ENCODE measurements around the gene MAGEB17.
"Not testable (repeated sequence)": the region's sequence is repeated elsewhere in the genome, so short reads cannot be mapped to it uniquely, and the experiment has no call there.

The MAGEB17 gene, protein sequence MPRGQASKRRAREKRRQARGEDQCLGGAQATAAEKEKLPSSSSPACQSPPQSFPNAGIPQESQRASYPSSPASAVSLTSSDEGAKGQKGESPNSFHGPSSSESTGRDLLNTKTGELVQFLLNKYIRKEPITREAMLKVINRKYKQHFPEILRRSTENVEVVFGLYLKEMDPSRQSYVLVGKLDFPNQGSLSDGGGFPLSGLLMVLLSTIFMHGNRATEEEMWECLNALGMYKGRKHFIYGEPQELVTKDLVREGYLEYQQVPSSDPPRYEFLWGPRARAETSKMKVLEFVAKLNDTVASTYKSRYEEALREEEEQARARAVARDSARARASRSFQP

DNA sequence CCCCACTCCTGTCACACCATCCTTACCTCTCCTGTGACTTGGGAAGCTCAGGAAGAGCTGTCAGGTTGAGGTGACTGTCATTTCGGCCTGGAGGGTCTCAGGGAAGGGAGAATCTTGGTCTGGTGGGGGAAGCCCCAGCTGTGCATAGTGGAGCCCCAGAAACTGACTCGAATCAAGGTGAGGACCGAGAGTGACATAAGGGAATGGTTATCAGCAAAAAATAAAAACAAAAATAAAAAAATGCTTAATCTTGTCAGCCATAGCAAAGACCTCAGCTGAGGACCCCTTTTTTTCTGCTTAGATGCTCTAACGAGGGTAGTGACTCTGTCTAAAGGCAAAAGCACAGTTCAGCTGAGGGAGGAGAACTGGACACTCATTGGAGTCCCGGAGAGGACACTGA, at the start of gene MAGEB17:
Gene MAGEB17 (plus strand): TSS at position 301 of the 400 bp plus-strand sequence. CDS start 2,902 bp downstream, outside the sequence.
- no peak for DNase-seq

DNA sequence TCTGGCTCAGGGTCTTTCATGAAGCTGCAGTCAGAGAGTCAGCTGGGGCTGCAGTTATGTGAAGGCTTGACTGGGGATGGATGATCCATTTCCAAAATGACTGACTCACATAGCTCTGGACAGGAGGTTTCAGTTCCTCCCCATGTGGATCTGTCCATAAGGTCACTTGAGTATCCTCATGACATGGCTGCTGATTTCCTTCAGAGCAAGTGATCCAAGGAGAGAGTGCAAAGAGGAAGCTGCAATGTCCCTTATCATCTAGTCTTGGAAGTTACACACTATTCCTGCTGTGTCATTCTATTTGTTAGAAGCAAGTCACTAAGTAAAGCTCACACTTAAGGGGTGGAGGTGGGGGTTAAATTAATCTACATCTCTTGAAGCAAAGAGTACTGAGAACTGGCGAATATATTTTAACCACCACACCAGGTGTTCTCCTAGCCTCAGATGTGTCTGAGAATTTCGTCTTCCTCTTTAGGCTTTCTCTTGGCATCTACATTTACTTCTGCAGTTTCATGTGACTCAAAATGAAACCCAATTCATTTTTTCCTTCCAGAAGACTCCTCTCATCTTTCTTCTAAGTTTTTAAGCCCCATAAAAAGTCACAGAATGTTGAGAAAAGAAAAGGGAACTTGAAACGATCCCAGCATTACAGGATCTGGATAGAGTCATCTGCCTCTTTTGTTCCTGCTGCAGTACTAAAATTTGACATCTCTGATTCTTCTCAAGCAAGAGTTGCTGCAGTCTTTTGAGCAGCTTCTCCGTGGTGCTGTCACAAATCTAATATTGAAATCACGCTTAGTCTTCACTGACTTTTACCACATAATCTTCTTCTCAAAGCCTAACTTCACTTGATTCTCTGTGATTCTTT, 47.7 kb upstream of the MAGEB17 start:
- no peak for DNase-seq

DNA sequence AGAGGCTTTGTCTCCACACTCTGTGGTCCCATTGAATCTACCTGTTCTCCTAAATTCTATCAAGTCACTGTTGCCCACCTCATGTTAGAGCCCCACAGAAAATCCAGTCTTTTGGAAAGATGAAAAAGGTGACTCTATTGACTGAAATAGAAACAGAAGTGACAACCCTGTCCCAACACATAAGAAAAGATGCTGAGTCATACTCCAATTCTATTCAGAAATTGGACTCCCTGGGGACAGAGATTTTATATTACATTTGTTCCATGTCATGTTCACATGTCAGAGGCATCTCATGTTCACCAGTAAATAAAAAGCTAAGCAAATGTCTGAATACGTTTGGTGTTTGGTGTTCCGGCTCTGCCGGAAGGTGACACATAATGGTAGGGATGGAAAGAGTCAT, 46.9 kb upstream of the MAGEB17 start:
- DNase-seq: no peak

DNA sequence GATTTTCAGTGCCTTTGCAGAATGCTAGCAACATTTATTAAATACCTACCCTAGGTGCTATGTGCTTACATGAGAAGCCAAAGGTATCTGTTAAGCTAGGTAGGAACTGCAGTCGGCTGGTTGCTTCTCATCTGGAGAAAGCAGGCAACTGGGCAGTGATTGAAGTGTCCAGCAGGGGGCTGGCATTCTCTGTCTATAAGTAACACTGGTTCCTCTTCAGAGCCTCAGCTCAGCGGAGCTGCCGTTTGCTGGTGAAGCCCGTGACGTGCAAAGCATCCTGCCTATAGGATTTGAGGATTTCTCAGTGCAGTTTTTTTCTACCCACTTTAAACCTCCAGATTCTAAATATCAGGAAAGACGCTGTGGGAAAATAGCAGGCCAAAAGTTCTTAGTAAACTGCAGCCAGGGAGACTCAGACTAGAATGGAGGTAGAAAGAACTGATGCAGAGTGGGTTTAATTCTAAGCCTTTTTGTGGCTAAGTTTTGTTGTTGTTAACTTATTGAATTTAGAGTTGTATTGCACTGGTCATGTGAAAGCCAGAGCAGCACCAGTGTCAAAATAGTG, 44.0 kb upstream of the MAGEB17 start, which contains the start of gene GRPR:
Gene GRPR (plus strand): TSS at position 344 of the 565 bp plus-strand sequence. CDS start 389 bp downstream, outside the sequence.
- DNase-seq: peak; percentile 96

DNA sequence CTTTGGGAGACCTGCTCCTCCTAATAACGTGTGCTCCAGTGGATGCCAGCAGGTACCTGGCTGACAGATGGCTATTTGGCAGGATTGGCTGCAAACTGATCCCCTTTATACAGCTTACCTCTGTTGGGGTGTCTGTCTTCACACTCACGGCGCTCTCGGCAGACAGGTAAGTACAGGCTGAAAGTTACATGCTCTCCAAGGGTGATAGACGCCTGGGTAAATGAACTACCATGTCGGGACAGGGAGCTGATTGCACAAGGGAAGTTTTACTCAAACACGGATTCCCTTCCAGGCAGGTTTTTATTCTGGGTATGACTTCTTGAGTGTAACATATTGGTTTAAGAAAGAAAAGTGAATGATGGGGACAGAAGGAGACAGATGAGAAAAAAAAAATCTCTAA, 43.1 kb upstream of the MAGEB17 start:
- no peak for DNase-seq

DNA sequence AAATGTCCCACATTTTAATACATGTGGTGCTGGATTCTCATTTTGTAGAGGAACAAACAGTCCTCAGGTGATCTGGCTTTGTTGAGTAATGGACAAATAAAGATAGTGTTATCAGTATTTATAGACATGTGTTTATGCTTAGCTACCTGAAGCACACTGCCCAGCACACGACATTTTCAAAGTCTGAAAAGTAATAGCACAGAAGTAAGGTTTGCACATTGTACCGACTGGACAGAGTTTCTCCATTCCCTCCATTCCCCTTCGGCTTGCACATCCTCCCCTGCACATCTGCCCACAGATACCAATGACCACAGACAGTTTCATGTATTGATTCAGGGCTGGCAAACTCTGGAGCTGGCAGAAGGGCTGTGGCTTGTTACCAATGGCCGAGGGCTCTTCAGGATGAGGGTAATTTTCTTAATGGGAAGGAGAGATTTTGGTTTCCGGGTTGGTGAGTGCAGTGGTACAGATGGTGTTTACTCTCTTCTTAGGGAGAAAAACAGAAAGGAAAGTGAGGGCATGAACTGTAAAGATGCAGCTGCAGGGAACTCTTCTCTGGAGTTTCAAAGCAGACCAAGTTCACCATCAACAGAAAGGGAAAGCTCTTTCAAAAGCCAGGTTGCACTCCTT, 41.6 kb upstream of the MAGEB17 start:
- no peak for DNase-seq

DNA sequence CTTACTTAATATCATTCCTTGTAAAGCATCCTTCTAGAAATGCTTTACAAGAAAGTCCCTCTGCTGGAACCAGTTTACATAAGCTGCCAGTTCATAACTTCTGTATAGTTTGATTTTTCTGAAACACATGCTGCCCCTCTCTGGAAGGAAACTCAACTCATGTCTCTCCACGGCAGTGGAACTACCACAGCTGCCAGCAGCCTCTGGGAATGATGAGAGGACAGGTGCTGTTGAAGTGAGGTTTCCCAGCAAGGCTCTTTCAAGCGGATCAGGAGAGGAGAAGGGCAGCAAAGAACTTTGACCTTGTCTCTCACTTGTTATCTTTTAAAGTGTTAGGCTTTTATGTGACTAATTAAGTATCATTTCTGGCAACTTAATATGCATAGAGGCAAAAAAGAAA, 36.6 kb upstream of the MAGEB17 start:
- DNase-seq: no peak

DNA sequence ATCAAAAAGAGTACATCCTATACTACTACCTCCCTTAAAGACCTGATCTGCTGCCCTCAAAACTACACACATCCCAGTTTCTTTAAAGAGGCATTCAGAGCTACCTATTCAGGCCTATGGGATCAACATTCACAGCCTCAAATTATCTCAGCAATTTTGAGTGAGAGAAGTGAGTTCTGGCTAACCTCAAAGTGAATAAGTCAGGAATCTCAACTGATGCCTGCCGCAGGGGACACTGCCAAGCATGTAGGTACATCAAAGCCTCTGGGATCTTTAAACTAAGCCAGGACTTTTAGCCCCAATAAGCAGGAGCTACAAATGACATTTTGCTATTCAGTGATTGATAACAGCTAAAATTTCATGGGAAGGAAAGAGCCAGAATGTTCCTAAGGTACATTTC, 32.3 kb upstream of the MAGEB17 start:
- peak; percentile 83 for DNase-seq

DNA sequence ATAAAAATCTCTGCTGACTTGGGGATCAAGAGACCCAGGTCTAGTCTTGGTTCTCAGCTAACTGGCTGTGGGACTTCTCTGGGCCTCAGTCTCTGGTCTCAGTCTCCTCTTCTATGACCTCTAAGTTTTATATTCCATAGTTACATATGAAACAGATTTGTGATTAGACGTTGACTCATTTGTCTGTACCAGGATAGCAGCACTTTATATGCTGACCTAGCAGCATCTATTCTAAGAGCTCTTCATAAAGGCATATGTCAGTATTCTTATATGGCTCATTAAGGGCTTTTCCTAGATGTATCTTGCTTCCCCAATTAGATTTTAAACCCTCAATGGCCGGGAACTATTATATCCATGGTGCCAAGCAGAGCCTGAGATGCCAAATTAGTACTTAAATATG, 31.2 kb upstream of the MAGEB17 start:
- DNase-seq: no peak

DNA sequence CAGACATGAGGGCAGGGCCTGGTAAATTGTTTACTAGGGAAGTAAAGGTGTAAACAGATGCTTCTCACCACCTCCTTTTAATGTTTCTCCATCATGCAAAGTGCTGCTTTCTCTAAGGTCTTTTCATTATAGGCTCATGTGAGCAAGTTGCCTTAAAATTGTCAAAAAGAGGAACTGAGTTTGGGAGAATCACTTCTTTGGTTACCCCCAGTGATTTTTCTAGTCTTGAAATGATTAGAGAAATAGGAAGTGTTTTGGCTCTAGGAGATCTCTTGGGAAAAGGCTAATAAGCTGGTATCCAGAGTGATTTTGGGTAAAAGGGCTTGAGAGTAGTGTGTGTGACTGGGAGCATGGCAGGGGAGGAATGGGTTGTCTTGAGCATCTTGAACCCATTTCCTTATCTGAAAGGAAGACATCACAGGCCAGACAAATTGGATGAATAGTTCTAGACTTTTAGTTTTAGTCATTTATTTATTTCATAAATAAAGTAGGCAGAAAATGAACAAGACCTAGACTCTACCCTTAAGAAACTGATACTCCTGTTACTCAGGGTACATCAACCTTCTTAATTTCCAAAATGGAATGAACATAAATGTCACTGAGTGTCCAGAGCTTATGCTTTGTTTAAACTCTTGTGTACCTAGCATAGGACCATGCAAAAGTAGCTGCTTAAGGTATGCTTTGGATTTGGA, 29.7 kb upstream of the MAGEB17 start:
- no peak for DNase-seq

DNA sequence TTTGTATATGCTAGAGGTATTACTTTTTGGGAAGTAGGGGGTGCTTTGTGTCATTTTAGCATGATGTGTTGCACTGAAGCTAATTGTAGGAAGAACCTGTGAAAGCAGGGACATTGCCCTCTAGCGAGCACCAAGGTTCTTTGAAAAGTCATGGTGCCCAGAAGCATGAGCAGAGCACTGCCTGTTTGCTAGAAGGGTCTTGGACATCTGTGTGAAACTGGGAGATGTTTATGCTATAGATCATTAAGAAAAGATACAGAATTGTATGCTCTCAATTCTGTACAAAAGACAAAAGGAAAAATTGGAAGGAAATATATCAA, 29.2 kb upstream of the MAGEB17 start:
- no peak for DNase-seq

DNA sequence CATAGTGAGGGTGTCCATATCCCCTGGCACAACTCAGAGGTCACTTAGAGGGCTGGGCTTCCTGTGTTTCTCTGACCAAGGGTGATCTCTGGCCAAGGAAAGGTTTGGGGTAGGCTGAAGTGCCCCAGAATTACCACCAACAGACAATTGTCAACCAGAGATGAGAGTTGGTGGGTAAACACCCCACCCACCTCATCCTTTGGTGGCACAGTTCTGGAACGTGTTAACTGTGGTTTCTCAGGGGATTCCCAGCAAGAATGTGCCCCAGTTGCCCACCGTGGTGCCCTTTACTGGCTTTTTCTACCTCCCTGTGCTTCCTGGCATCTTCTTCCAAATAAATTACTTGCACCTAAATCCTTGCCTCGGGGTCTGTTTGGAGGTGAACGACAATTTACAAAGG, 26.8 kb upstream of the MAGEB17 start:
- DNase-seq: no peak

DNA sequence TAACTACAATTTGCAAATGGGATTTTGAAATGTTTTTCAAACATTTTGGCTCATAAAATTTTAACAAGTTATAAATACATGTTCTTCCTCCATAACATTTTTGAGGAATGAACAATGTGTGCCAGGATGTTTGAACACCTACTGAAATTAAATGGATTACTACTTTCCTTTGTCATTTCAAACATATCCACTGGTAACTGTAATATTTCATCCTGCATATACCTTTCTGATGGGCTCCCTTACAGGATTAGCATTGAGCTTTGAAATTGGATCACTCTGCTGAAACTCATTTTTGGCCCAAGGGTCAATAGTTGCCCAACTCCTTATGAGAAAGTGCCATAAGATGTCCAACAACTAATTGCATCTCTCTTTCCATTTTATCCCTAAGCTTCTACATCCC, 26.3 kb upstream of the MAGEB17 start:
- no peak for DNase-seq

DNA sequence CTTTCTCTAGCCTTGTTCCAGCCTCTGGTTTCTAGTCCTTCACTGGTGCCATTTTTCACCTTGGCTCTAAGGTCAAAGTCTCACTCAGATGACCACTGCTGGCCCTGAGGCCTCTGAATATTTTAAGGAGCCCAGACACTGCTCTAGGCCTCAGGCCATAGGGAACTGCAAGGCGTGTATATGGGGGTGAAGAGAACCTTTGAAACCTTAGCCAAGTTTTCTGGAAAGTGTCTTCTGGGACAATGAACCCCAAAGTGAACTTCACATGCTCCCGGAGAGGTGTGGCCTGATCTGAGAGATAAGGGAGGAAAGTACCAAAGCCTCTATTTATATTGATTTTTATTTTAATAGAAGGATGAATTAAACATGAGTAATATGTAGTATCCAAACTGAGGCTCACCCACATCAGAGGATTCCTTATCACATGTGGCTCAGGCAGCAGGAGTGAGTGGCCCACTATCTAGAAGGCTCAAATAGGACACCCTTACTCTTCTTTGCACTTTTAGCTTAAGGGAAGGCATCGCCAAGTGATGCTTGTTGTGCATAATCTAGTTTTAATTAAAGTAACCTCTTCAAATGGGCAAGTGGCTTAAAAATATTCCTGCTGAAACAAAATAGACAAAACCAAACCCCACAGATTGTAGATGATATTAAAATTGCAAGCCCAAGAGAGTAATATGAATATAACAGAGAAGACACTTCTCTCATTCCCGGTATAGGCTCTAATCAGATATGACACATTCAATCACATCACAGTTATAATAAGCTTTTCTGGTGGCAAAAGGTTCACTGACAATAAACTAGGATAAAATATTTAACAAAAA, 25.6 kb upstream of the MAGEB17 start:
- no peak for DNase-seq

DNA sequence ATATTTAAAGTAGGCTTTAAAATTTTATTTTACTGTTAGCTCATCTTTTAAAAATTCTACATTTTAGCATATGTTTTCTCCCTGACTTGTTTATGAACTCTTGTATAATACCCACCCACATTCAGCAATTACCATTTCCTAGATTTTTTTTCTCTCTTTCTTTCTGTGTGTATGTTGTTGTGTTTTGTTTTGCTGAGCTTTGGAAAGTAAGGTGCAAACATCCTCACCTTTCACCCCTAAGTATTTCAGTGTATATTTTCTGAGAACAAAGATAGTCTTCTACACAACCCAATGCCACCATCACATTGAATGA, 25.1 kb upstream of the MAGEB17 start:
- DNase-seq: no peak

DNA sequence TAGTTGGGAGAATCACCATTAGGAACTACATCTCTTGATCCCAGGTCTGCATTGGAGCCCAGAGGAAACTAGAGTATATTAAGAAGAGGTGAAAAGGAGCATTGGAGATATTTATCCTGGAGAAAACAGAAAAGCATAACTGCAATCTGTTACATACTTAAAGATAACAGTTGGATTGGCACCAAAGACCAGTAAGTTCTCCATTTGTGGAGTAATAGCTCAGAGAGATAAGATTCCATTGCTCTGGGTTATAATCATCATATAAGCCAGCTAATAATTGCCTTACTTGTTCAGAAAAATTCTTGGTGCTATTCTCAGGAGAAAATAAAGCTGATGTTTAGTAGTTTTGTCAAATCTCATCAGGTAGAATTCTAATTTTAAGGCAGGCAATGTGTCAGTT, 23.3 kb upstream of the MAGEB17 start:
- DNase-seq: no peak

DNA sequence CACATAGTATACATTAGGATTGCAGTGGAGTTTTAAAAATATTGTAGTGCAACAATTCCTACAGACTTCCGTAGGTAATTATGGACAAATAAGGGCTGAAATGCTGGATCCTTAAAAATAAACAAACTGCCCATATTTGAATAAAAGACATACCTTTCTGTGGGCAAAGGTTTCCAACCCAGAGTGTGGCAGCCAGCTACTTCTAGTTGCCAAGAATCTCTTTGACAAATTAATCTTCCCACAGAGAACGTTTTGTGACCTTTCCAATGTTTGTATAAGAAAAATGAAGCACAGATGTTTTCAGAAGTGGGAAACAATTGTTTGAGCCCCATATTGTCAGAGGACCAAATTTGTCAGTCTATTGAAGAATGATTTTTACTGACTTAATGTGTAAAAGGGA, 22.9 kb upstream of the MAGEB17 start:
- no peak for DNase-seq

DNA sequence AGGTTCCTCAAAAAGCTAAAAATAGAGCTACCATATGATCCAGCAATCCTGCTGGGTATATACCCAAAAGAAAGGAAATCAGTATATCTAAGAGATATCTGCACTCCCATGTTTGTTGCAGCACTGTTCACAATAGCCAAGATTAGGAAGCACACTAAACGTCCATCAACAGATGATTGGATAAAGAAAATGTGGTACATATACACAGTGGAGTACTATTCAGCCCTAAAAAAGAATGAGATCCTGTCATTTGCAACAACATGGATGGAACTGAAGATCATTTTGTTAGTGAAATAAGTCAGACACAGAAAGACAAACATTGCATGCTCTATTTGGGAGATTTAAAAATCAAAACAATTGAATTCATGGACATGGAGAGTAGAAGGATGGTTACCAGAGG, 22.2 kb upstream of the MAGEB17 start:
- DNase-seq: not testable (repeated sequence)

DNA sequence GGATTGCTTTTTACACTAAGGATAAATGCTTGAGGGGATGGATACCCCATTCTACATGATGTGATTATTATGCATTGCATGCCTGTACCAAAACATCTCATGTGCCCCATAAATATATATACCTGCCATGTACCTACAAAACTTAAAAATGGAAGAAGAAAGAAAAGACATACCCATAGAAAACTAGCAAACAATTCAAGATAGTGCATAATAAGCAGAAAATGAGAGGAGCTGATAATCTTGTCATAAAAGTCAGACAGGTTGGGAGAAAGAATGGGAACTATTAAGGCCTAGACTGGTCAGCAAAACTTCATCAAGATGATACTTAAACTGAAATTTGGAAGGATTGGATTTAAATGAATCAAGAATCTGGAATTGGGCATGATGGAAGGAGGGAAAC, 21.6 kb upstream of the MAGEB17 start:
- DNase-seq: no peak

DNA sequence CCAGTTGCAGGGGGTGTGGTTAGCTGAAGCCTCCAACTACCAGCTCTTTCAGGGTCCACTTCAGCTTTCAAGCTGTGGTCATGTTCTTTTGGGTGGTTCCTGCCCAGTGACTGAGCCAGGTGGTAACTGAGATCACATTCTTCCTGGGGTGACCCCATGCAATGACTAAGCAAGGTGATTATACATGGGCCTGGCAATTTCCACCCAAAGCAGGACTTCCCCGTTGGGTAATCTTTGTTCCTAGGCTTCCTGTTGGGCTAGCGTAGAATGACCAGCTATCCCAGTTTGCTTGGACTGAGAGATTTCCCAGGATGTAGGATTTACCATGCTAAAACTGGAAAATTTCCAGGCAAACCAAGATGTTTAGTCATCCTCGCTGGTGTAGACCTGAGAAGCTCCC, 18.4 kb upstream of the MAGEB17 start:
- DNase-seq: no peak

DNA sequence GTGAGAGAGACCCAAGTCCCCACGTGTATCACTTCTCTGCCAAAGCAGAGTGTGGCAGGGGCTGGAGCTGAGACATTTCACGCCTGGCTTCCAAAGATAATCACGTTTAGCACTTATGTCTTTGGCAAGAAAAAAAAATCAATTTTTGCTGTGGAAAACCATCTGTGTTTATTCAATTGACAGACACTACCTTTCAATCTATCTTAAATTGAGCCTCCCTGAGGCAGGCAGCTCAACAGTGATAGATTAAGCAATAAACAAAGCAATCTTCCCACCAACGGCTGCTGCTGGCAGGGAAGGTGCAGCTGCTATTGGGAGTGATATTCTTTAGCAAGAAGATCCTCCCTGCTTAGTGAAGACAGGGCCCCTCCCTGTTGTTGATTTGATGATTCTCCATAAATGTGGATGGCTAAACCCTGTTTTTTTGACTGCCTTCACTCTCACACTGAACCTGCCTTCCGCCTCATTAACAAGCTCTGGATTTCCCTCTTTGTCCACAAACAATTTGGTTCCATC, 11.6 kb upstream of the MAGEB17 start:
- no peak for DNase-seq

All from islet precursor cell (in vitro differentiated cells).